Epidermal melanocyte (primary cell): ENCODE results near the gene PMP22.

Source experiments
- DNase-seq: peaks from one replicate; pipeline ENCODE4 v3.0.0; 2011; ENCODE audit warnings: low spot score; ENCODE audit not compliant: insufficient read length

PMP22 gene

GRCh38 chr17:15274017-15274416 is 8.9 kb upstream of the PMP22 start:
- no peak for DNase-seq

- no peak for DNase-seq
Measured at GRCh38 chr17:15273141-15273793, 8.1 kb upstream of the PMP22 start.

GRCh38 chr17:15271741-15272140 is 6.6 kb upstream of the PMP22 start:
- no peak for DNase-seq

- no peak for DNase-seq
Measured at GRCh38 chr17:15270628-15271381, 5.7 kb upstream of the PMP22 start.

- DNase-seq: no peak
Measured at GRCh38 chr17:15269780-15270089, 4.6 kb upstream of the PMP22 start.

DNA sequence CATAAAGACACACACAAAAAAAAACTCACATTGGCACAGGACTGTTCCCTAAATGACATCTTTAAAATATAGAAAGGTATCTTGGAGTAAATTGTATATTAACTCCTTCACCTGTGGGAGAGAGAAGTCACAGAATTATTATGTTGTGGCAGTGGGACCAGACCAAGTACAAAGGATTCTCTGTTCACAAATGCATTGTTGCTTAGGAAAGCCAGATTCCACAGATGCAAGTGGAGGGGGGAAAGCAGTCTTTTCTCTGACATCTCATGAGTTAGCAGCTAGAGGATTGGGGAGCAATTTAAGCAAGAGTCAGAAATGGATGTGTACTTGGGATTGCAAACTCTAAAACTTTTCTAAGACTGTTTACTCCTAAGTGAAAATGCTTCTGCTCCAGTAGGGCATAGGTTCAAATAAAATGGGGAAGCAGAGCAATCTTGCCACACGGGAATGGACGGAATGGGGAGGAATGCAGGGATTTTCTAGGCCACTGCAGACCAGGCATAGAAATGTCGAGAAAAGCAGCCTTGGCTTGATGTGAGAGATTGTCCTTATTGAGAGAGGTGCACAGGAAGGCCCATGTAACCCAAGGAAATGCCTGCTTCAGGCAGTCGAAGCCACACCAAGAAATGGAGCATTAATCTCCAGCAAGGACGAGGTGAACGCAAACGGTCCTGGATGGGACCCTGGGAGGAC is 4.1 kb upstream of the PMP22 start:
- DNase-seq: no peak

DNA sequence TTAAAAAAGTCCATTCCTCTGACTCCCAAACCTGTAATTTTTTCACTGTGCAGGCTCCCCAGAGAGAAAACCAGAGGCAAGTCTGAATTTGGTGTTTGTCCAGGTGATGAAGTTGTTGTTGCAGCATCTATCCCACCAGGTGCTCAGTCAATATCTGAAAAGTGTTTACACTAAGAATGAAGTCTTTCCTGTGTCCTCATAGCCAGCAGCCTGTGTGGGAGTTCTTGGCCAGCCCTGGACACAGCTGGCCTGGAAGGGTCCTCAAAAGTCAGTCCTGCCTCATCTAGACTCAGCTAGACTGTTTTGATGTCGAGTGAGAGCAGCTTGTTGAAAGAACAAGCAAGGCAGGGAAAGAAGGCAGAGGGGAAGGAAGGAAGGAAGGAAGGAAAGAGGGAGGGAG is 3.3 kb upstream of the PMP22 start:
- DNase-seq: no peak

GRCh38 chr17:15267996-15268395 is 2.9 kb upstream of the PMP22 start:
- no peak for DNase-seq

- DNase-seq: no peak
Measured at GRCh38 chr17:15266325-15267125, 1.4 kb upstream of the PMP22 start.

GRCh38 chr17:15264542-15264941 is 584 bp downstream of the PMP22 start:
- no peak for DNase-seq

DNA sequence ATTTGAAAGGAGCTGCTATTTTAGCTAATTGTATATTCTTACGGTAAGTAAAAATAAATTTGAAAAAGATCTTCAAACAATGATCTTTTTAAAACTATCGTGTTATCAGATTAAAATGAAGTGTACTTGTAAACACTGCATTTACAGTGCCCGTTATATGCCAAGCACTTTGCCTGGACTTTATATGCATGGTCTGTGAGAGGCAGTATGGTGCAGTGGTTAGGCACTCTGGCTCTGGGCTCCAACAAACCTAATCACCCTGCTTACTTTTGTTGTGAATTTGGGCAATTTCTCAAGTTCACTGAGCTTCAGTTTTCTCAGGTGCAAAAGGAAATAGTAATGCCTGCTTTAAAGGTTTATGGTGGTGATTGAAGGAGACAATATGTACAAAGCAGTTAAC is 1.4 kb downstream of the PMP22 start:
- no peak for DNase-seq

GRCh38 chr17:15263206-15263579 is 1.9 kb downstream of the PMP22 start:
- peak; percentile 64 for DNase-seq

GRCh38 chr17:15262291-15263205 is 2.6 kb downstream of the PMP22 start:
- peak; percentile 87 for DNase-seq

- no peak for DNase-seq
Measured at GRCh38 chr17:15261802-15262290, 3.3 kb downstream of the PMP22 start.

GRCh38 chr17:15261258-15261801 is 3.8 kb downstream of the PMP22 start:
- DNase-seq: no peak

GRCh38 chr17:15260376-15261257 is 4.5 kb downstream of the PMP22 start:
- DNase-seq: peak; percentile 68

GRCh38 chr17:15257796-15258512 is 7.2 kb downstream of the PMP22 start:
- DNase-seq: no peak

- peak; percentile 82 for DNase-seq
Measured at GRCh38 chr17:15257258-15257788, 7.8 kb downstream of the PMP22 start.
